GM10847 (cell line): Measurements from ENCODE around the gene IRAK3.

Experiments used
- POLR2A ChIP-seq: IDR thresholded peaks from 2 replicates; pipeline ENCODE4 v1.6.1; 2011; ENCODE audit not compliant: insufficient read length; ENCODE audit errors: extremely low read depth

Gene IRAK3

DNA sequence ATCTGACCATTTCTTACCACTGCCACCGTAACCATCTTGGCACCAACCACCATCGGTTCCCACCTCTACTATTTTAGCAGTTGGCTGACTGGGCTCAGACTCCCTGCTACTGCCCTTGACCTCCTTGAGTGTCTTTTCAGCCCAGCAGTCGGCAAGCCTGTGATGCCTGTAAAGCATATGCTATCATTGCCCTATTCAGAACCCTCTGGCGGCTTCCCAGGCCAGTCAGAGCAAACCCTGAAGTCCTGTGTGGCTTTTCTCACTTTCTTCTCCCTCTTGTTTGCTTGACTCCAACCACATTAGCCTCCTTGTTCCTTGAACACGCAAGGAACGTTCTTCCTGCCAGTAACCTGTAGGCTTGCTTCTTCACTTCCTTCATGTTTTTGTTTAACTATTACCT is 6.2 kb downstream of the IRAK3 start:
- TF ChIP-seq POLR2A: no peak

DNA sequence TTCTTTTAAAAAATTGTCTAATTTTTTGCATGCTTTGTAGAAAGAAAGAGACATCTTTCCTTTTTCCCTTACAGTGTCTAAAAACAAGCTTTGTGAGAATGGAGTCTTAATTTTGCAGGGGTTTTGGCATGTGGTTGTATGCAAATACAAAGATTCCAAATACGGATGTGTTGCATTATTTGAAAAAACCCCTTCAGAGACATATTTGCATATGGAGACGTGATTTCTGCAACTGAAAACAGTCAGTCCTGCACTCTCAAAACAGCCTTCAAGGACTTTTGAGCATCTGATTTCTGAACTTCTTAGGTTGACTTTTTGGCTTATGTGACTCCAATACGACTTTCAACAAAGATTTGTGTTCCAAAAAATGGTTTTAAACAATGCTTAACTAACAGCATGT is 7.8 kb downstream of the IRAK3 start:
- TF ChIP-seq POLR2A: no peak

DNA sequence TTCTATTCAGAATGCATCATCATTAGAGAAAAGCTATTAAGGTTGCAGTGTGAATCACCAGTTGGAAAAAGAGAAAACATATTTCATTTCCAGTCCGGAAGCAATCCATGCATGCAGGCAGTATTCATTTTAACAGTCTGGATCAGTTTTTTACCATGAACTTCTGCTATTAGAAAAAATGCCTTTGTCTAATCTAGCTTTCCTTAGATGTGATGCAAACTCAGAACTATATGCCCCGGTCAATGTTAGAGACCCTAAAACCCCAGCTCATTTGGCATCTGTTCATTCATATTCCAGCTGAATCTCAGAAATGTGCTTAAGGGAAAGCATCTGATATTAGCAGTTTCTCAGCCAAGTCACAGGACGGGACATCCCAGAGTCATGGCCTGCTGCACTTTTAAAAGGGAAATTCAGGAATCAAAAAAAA is 8.5 kb downstream of the IRAK3 start:
- TF ChIP-seq POLR2A: no peak

DNA sequence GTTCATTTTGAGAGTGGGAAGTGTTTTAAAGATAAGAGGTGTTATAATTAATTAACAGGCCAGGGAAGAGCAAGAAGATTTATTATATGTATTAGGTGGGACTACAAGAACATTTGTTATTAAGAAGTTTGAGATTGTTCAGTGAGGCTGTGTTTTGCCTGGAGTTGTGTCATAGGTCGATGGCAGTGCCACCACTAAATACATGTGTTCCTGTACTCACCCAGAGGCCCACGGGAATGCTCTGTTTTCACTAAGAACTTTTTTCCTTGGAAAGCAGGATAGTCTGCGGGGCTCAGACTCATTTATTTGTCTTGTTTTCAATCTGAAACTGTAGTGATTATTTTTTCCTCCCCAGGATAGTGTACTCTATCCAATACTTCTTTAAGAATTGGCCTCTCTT is 10.1 kb downstream of the IRAK3 start:
- TF ChIP-seq POLR2A: no peak

DNA sequence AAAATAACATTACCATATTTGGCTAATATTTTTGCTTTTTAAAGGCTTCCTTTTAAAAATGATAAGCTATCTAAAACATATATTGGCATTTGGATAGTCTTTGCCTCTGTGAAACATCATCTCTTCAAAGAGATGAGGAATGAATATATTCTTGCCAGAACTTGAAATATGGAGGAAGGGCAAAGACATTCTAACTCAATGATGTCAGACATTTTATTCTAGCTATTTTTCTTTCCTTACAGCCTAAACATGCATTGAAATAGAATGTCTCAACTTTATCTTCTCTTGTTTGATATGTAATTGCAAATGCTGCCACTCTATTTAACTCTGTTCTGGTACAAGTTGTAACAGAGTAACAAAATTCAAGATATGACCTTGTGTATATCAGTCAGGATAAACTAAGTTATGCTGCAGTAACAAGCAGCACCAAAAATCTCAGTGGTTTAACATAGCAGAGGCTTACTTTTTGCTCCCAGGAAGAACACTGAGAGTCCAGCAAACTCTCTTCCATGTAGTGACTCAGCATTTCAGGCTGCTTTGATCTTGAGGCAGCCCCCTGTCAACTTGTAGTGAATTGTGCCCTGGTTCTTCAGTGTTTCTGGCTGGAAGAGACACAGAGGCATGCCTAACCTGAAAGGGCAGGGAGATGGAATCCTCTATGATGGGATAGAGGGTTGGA is 11.0 kb downstream of the IRAK3 start:
- TF ChIP-seq POLR2A: no peak

DNA sequence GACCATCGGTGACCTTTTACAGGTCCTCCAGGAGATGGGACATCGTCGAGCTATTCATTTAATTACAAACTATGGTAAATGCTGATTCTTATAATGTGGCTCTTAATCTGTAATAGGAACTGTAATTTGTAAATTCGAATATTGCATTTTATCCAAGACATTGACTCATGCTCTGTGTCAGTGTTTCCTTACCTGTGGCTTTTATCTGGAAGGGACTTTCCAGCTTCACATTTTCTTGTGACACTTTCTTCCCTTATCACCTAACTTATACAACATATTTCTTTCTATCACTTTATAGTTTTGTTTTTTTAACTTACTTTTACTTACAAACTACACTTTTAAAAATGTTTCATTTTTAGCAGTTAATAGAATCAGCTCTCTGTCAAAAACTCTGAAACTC is 14.8 kb downstream of the IRAK3 start:
- no peak for TF ChIP-seq POLR2A

DNA sequence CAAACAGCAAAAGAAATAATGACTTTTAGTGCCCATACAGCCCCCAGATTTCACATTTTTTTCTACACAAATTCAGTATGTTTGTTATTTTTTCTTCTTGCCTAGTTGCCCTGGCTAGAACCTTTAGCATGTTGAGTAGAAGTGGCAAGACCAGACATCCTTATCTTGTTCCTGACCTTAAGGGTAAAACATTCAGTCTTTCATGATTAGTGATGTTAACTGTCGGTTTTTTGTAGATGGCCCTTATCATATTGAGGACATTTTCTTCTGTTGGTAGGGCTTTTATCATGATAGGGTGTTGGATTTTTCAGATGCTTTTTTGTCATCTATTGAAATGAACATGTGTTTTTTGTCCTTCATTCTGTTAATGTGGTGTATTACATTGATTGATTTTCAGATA is 17.1 kb downstream of the IRAK3 start:
- TF ChIP-seq POLR2A: no peak

DNA sequence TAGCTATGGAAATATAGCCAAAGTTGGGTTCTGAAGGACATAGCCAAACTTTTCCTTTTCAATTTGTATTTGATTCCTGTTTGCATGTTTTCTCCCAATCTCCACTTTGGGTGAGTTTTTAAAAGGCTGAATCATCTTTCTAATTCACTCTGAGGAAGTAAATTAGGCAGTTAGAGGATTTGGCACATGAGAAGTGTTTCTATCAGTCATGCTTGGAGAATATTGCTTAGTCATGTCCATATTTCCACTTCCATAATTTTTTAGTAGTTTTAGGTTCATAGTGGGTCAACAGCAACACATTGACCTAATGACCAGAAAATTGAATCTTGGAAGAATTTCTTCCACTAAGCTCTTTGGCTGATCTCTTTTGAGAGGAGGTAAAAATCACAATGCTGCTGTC is 21.8 kb downstream of the IRAK3 start:
- no peak for TF ChIP-seq POLR2A

DNA sequence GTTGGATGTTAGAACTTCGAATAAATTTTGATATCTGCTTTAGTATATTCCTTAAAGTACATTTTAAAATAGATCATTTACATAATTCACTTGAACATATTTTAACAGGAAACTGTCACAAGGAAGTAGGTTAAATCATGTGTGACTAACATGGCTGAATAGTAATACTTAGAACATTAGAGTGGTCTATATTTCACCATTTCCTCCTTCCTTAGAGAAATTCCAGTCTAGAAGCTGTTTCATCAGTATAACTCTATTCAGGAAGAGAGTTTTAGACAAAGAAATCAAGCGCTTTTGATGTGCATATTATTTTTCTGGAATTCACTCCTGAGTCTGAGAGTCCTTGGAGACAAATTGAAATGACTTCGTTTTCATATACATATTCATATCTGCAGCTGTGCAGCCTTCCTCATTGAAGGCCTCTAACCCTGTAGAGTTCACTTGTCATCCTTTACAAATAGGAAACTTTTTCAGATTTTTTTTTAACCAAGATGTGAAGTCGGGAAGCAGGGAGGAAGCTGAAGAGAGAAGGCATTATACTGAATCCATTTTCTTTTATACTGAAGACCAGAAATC is 28.4 kb downstream of the IRAK3 start:
- TF ChIP-seq POLR2A: no peak

DNA sequence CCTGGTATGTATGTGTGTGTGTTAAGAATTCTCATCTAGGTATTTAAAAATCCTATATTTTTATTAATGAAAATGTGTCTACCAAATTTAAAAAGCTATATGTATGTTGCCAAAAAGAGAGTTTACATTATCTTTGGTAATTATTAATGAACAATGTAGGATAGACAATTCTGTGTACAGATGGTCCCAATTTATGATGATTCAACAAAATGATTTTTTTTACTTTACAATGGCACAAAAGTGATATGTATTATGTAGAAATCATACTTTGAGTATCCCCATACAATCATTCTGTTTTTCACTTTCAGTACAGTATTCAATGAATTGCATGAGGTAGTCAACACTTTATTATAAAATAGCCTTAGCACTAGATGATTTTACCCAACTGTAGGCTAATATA is 39.4 kb downstream of the IRAK3 start:
- TF ChIP-seq POLR2A: no peak

DNA sequence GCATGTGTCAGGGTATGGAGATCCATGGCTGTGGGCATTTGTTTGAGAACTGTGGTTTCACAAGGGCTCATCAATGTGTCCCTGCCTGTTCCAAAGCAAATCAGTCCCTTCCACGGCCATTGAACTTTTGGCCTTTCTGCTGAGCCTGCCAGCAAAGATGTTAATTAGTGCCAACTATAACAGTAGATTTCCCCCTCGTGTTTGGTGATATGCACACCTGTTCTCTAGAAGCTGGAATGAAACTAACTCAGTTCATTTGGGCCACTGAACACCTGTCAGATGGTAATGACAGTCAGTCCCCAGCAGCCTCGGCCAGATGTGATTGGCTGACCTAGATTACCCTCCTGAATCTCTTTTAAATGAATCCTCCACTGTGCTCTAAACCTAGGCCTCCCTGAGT is 43.2 kb downstream of the IRAK3 start:
- no peak for TF ChIP-seq POLR2A

DNA sequence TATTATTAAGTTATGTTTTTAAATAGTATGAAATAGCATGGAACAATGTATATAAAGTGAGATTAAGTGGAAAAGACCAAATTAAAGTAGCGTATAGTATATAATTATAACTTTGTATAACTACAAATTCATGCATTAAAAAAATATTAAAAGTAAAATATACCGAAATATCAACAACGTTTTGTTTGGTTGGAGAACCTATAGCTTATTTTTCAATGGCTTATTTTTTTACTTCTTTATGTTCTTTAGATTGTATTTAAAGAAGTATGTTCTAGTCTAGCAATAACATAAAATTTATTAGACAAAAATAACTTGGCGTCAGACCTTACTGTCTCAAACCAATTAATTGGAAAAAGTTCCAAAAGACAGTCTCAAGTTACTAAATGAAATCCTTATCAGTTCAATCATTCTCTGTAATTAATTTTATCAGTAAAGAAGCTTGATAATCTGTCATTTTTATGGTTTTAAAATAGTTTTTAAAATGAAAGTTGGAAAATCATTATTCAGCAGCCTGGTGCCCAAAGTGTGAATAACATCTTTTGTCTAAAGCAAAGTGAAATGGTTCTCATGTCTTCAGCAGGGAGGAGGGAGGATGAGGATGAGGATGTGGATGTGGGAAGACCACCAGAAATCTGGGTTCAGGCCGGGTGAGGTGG is 46.7 kb downstream of the IRAK3 start:
- TF ChIP-seq POLR2A: no peak

DNA sequence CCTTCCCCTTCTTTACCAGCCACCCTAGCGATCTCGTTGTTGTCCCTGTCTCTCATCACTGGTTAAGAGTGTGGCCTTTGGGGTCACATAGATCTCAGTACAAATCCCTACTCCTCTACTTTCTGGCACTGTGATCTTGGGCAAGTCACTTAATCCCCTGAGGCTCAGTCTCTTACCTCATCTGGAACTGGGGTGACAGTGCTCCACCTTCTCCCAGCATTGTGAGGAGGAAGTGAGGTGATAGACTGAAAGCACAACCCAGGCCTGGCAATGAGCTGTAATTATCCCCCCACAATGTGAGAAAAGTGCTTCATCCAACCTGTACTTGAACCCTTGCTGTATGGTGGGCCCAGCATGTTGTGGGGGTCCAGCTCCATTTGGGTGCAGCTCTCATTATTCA is 48.0 kb downstream of the IRAK3 start:
- TF ChIP-seq POLR2A: no peak

DNA sequence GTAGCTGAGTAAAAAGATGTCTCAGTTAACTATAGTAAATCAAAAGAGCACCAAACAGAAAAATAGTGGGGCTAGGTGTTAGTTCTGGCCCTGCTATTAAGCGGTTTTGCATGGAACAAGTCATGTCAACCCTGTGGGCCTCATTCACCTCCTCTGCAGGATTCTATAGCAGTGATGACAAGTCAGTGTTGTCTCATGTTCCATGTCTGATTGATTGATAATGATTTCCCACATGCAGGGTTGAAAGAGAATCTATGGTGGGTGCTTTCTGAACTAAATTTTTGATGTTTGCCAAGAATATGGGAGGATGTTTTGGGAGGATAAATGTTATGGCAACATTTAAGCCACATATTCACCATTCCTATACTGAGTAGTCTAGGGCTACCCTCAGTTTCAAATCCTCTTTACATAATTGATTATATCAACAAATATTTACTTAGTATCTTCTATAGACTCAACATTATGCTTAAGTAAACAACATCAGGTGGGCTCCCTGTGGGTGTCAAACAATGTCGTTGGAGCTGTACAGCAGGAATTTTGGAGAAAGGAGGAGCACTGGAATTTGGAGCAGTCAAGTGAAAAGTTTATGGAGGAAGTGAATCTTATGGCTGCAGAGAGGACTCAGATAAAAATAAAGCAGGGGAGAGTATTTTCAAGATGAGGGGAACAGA is 48.6 kb downstream of the IRAK3 start:
- TF ChIP-seq POLR2A: no peak

DNA sequence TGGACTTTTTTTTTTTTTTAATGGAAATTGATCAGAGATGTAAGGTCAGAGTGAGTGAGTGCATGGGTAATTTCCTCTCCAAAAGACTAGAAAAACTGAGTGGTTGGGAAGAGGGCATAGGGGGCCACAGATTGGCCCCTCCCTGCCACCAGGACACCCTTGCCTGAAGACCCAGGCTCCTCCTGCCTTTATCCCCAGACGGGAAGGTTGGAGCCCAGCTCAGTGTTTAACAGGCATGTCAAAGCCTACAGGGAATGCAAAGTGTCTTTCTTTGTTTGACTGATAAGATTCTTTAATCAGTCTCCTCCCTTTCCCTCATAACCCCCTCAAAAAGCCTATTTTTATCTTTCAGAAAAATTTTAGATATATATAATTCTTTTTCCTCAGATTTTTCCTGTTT is 50.3 kb downstream of the IRAK3 start:
- TF ChIP-seq POLR2A: no peak

DNA sequence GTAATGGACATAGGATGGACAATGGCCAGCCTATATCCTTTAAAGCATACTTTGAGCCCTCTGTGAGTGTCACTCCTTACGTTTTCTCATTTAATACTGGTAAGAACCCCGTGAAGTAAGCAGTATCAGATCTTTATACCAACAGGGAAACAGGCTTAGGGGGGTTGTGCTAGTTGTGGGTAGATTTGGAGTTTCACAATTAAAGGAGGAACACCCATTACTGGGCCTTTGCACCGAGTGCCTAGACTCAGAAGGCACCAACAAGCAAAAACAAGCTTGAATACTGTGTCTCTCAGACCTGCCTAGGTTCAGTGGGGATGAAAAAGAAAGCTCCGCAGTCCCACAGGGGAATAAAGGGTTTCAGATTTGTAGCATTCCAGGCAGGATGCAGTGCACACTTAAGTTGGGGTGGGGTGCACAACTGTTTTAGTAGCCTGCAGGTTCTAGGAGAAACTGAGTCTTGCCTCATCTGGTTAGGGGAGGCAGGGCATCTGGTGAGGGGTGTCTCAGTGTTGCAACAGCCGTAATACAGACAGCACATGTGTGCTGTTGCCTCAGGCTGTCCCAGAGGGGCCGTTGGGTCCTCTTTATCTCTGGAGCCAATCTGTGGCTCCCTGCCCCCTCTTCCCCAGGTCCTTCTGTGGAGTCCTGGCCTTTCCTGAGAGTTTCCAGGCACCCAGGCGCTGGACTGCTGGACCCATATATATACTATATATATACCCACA is 51.2 kb downstream of the IRAK3 start:
- TF ChIP-seq POLR2A: no peak
